D341Med (cell line): Measurements from ENCODE around the gene ARHGEF10L.

ENCODE experiments used
- DNase-seq: peaks from one replicate; pipeline ENCODE4 v3.0.0; 2012; ENCODE audit warnings: low spot score

Gene ARHGEF10L

DNA sequence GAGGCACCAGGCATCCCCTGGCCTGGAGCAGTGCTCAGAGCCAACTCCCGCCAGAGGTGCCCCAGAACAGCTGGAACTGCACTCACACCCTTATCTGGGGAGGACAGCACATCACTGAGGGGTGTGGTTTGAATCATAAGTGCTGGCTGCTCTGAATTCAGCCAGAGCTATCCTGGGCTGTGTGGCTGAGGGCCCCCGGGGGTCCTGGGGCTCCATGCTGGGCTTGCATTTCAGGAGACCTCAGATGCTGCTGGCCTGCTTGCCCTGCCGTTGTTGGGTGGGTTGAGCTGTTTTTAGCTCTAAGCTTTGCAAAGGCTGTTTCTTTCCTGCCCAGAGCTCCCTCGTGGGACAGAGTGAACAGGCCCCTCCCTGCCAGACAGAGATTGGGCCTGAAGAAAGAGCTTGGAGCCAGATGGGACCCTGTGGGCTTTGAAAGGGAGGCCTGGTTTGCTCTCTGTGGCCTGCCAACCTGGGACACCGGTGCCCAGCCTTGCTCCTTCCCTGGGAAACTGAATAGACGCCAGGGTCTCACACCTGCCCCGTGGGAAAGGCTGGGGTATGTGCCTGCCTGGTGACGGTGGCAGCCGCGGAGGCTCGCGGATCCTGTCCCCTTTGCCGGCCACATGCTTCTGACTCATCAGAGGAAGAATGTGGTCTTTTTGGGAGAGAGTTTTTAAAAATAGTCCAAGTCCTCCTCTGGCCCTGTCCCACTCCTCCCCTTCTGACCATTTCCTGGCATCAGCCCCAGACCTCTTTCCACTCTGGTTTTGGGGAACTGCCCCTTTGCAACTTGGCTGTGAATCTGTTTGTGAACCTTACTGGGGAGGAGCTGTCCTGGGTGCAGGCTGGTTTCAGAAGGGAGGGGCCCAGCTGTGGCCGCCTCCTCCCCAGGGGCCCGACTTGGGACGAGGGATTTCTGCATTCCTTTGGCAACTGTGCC is 30.0 kb downstream of the ARHGEF10L start:
- DNase-seq: no peak

DNA sequence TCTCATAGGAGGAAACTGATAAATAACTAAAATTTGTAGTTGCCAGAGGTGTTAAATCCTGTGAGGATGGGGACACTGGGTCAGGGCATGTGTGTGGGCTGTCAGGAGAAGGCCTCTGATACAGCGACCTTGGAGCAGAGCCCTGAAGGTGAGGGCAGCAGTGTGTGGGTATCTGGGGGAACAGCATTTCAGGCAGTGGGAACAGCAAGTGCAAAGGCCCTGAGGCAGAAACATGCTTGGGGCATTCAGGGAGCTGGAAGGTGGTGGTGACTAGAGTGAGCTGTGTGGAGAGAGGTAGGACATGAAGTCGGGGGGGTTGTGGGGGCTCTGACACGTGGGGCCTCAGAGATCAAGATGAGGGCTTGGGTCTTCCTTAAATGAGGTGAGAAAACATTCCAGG is 30.7 kb downstream of the ARHGEF10L start:
- DNase-seq: no peak

DNA sequence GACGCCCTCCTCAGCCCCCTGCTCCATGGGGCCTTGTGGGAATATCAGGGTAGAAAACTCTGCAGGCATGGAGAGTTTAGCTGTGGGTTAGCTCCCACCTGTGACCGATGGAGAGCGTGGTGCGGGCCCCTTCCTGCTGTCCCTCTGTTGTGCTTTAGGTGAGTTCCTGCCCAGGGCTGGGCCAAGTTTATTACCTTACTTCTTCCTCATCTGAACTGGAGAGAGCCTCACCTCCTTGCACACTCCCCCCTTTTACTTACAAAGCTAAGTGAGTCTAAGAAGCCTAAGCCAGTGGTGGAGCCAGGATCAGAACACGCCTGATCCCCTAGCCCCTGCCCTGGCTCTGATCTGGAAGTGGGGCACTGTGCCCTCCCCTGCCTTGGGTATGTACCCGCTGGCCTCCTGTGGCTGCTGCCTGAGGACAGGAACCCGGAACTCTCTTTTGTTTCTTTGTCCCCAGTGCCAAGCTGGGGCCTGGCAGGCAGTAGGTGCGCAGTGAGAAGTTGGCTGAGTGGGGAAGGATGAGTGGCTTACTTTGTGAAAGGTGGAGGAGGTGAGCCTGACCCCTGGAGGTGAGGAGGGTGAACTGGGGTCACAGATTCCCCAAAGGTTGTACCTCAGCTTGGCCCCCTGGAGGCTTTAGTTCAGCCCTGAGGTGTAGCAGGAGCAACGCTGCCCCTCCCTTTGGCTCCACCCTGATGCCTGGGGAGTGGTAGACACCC is 32.9 kb downstream of the ARHGEF10L start:
- no peak for DNase-seq

DNA sequence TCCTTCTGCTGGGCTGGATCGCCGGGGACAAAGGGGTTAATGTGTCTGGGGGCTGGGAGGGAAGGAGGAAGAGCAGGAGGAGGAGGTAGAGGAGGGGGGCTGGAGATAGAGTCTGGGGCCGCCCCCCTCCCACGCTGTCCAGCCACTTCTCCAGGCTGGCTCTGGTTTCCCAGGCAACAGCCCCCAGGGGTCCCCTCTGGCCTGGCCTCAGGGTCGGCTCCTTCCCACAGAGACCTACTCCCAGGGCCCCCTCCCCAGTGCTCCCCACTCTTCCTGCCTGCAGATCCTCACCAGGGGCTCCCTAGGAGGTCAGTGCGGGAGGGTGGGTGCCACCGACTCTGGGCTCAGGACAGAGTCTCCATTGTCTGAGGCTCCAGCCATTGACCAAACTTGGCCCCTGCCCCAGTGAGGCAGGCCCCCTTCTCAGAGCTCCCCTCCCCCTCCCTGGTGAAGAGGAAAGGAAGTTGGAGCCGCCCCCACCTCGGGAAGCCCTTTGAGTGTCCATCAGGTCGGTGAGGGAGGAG is 34.1 kb downstream of the ARHGEF10L start:
- no peak for DNase-seq

DNA sequence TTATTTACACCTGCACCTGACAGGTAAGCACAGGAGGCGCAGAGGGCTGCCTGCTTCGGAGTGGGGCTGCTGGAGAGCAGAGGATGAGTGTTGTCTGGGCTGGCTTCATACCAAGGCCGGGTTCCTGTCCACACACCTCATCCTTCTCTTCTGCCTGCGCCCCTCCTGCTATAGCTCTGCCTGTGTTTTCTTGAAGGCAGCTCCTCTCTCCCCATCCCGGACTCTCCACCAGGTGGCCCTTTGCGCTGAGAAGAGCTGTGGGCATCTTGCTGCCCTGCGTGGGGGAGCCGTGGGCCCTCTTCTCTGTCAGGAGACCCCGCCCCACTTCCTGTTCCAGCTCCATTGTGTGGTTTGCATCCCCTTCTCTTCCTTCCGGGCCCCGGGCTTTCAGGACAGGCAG is 35.0 kb downstream of the ARHGEF10L start:
- DNase-seq: no peak

DNA sequence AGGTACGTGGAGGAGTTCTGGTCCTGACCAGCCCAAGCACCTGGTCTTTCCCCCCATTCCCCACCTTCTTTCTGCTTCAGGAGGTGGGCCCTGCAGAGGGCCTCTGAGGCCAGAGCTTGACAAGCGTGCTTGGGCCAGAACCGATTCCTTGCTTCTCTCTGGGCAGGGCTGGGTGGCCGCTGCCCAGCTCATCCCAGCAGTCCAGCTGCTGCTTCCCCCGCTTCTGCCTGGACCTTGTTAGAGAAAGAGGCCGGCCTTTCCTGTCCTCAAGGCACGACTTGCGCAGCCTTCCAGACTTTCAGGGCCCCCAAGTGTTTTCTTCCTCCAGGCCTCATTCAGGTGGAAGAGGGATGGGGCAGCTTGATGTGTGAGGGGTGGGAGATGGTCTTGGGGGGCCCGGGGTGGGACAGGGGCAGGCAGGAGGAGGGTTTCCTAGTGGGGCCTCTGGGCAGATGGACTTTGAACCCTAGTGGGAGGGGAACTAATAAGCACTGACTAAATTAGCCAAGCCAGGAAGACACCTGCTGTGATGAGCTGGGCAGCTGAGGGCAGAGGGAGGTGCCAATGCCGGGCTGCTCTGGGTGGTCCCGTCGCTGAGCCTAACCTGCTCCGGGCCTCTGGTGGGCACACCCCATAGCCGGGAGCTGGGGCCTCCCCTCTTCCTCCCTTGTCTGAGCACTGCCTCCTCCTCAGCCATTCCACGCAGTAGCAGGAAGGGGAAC is 36.5 kb downstream of the ARHGEF10L start:
- no peak for DNase-seq

DNA sequence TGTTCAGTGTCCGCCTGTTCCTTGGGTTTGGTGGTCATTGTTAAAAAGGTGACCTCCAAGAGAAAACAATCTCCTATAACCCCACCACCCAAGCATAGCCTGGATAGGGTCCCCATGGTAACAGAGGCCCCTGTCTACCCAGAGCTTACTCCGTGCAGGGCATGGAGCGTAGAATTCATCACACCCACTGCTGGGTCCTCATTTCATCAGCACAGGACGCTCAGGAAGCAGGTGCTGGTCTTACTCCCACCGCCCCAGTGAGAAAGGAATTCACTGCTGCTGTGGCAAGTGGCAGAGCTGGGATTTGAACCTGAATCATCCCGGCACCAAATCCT is 37.0 kb downstream of the ARHGEF10L start:
- DNase-seq: no peak

DNA sequence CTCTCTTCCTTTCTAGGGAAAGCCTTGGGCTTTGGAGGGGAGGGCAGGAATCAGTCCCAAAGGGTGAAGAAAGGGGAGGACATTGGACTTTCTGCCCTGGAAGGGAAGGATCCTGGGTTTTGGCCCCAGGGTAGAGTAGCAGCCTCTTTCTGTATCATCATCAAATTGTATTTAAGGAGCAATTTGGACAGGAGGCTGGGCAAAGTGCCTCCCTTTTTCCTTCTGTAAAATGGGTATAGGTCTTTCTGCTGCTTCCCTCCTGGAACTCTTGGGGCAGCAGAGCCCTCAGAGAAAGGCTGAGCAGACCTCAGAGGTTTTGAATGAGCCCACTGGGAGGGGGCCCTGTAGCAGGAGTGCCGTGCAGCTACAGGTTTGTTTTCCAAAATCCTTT is 38.4 kb downstream of the ARHGEF10L start:
- no peak for DNase-seq

DNA sequence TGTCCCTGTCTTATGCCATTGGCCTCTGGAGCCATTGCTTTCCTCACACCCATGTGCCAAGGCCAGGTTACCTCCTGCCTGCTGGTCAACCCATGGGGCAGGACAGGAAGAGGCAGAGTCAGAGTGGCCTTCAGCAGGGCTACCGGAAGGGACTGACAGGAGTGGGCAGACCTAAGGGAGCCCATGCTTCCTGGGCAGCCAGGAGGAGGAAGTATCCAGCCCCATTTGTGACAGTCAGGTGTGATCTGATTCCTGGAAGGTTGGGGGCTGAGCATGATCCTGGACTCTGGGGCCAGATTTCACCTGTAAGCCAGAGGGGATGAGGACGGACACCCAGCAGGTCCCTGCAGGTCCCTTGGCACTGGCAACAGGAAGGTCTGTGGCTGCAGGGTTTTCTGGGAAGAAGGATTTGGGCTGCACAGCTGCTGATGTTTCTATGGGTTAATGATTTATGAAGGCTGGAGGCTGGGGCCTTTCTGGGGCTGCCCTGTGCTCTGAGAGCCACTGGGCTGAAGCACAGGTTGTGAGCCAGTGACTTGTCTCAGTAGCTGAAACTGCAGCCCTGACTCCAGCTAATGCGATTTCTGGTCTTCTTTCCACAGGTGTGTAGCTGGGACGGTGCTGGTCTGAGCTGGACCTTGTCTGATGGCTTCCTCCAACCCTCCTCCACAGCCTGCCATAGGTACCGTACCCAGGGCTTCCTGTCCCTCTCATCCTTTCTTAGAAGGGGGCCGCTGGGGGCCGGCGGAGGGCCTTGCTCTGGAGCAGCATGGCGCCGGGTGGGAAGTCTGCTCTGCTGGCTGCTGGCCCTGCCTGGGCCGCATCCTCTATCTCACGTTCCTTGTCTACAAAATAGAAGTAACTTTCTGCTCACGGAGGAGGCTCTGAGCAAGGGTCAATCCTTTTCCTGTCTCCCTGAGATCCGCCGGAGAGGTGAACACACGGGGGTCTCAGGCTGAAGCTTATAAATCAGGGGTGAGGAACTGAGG is 40.7 kb downstream of the ARHGEF10L start:
- no peak for DNase-seq

DNA sequence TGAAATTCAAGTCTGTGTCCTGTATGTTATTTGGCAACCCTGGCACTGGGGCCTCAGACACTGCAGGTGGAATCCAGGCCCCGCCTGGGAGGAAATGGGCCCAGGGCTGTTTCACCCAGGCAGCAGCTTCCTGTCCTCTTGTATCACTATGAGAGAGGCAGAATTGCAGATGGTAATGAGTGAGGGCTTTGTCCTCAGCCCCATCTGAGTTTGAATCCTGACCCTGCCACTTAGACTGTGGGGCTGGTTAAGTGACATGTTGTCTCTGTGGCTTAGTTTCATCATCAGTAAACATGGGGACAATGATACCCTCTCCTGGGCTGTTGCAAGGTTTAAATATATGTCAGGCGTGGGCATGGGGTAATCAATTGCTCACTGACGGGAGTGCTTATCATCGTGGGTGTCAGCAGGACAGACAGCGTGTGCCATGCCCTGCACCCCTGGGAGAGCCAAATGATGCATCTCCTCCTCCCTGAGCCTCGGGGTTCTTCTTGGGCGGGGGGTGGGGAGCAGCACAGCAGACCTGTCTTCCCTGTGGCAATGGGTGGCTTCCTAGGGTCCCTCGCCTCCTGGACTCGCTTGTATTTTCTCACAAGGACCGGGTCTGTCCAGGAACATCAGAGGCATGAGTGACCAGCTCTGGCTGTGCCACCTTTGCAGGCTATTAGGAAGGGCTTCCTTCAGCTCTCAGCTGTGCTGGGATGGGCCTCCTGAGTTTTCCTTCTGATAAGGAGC is 42.1 kb downstream of the ARHGEF10L start:
- no peak for DNase-seq

DNA sequence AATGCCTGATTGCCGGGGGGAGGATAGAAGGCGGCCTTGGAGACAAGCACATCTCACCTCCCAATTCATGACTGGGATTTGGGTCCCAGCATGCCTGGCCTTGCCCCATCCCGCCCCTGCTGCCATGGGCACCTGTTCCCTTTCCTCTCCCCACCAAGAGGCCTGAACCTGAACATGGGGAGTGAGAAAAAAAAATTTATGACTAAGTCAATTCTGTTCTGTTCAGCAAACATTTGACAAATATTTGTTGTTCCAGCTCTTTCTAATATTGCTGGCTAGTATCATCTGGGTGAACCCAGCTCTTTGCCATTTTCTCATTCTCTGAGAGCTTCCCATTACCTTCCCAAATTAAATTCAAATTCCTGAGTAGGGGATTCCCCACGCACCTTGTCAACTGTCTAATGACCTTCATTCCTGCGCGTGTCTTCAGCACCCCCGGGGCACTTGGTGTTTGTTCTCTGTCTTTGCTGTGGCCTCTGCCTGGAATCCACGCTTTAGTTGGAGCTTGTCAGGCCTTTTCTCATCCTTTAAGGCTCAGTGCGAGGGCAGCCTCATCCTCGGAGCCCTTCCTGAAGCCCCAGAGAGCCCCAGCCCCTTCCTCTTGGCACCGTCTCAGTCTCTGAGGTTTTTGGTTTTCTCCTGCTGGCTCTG is 42.8 kb downstream of the ARHGEF10L start:
- no peak for DNase-seq

DNA sequence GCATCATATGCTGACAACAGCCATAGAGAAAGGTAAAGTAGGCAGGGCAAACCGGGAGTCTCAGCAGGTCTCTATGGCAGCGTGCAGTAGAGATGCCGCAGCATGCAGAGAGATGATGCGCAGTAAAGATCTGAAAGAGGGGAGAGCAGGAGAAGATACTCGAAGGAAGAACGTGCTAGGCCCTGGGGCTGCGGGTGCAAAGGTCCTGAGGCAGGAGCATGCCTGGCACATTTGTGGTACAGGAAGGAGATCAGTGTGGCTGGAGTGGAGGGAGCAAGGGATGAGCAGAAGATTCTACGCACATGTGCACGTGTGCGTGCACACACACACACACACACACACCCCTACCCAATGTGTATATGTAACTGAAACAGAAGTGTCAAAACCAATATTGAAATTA is 45.0 kb downstream of the ARHGEF10L start:
- DNase-seq: no peak

DNA sequence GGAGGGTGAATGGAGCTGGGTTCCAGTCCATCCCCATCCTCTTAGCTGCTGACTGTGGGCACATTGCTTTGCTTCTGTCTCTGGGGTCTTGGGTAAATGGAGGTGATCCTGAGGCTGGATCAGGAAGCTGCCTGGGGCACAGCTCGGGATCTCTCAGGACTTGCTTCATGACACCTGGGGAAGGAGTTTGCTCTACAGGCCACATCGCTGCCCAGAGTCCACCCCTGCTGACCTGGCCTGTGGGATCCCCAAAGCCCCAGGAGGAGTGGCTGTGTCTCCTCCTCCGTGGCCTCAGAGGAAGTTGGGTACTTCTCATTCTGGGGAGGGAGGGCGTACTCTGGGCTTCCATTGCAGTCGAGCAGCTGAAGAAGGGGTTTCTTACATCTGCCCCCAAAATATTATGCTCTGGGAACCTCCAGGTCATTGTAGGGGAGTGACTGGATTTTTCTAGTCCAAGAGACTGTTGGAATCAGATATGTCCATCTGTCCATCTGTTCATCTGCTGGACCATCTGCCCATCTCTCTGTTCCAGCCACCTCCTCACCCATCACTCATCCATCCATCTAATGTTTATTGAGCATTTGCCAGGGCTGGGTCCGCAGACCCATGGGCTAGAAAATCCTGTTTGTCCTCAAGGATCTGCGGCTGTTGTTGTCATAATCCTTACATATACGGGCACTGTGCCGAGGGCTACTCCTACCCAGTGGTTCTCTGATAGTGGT is 45.9 kb downstream of the ARHGEF10L start:
- no peak for DNase-seq

DNA sequence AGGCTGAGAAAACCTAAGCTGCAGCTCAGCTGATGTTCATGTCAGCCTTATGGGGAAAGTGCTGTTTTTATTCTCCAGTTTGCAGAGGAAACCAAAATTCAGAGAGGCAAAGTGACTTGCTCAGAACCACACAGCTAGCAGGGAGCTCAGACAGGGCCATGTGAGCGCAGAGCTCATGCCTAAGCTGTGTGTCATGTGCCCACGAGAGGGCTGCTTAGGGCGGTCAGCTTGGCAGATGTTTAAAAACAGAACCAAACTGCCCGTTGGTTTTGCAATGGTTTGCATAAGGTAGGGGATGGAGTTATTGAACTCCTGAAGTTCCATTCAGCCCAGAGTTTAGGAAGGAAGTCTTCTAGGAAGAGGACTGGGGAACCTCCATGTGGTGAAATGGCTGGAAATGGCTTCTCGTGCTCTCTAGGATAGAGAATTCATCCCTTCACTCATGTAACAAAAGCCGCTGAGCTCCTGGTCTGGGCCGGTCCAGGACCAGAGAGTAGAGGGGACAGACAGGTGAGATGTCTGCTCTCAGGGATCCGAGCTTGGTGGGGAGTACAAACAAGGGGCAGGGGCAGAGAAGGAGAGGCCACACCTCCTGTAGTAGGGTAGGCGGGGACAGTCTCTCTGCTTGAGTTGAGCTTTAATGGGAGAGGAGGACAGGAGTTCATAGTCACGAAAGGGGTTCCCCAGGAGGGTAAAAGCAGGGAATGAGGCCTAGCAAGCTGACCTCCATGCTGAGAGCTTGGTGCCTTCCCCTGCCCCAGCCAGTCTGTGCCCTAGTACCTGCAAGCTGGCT is 46.9 kb downstream of the ARHGEF10L start:
- no peak for DNase-seq

DNA sequence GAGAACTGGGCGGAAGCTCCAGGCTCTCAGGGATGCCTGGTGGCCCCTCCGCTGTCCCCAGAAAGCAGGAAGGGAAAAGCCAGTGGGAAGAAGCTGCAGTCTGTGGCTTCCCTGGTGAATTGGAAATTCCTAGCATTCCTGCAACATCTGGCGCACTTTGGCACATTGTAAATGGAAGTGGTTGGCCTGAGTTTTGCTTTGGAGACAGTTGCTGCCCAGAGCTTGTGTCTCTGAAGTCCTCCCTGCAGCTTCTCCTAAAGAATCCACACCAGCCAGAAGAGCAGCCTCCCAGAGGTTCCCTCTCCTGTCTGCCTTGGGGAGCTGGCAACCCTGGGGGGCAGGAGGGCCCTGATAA is 48.2 kb downstream of the ARHGEF10L start:
- DNase-seq: no peak

DNA sequence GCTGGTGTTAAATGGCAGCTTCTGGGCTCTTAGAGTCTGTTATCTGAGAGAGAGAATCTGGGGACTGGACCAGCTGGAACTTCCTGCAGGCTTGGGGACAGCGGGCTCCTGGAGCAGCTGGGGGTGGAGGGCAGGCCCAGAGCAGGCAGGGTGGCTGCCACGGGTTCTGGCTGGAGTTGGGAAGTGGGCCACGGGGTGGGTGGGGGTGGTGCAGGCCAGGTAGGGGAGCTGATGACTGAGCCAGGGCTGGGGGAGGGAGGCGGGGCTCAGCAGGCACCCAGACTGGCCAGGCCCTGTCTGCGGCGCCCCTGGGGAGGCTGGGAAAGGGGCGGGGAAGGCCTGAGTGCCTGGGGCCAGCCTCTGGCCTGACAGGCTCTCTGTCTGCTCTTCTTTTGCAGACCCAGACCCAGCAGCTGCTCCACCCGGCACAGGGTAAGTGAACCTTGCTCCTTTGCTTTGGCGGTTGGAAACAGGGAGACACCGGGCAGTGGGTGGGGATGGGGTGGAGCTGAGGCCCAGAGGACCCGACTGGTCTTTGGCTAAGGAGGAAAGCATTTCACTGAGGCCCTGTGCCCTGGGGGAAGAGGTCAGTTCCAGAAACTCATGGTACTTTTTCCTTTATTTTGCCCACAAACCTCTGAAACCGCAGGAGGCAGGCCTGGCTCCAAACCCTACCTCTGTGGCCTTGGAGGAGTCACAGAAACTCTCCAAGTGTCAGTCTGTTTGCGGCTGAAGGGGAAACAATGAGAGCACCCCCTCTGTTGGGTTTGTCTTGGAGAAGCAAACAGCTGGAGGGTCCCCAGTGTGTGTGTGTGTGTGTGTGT is 48.8 kb downstream of the ARHGEF10L start:
- no peak for DNase-seq

DNA sequence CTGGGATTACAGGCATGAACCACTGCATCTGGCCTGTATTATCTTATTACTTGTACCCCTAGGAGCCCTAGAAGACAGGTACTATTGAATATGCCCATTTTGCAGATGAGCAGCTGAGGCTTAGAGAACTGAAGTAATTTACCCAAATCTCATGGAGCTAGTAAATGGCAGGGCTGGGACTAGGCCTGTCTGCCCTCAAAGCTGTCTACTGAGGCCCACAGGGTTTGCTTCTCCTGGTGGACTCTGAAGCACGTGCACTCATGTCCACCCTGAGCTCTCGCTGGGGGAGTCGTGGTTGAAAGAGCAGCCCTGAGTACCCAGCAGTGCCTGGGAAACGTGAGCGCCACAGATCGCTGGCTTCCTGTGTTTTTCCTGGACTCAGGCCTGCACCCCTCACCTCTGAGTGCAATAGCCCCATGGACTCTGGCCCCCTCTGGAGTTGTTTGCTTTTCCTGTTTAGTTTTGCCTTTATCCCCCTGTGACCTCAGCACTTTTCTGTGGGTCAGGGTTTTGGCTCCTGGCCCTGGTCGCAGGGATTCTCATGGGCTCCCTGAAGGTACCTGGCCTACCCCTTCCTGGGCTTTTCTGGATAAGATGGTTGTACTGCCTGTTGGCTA is 52.4 kb downstream of the ARHGEF10L start:
- DNase-seq: no peak
